Measurements from ENCODE around the gene BICDL1.

GRCh38 chr12:120032242-120032641 lies 43.2 kb downstream of the BICDL1 start:
- TF ChIP-seq, protein P1, sequence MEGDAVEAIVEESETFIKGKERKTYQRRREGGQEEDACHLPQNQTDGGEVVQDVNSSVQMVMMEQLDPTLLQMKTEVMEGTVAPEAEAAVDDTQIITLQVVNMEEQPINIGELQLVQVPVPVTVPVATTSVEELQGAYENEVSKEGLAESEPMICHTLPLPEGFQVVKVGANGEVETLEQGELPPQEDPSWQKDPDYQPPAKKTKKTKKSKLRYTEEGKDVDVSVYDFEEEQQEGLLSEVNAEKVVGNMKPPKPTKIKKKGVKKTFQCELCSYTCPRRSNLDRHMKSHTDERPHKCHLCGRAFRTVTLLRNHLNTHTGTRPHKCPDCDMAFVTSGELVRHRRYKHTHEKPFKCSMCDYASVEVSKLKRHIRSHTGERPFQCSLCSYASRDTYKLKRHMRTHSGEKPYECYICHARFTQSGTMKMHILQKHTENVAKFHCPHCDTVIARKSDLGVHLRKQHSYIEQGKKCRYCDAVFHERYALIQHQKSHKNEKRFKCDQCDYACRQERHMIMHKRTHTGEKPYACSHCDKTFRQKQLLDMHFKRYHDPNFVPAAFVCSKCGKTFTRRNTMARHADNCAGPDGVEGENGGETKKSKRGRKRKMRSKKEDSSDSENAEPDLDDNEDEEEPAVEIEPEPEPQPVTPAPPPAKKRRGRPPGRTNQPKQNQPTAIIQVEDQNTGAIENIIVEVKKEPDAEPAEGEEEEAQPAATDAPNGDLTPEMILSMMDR (IDR thresholded peaks at IDR 0.05): no peak
- no peak for TF ChIP-seq POLR2A (IDR thresholded peaks at IDR 0.05)

Data from breast epithelium (tissue), 3 donors.